Activated naive CD4-positive, alpha-beta T cell treated with anti-CD3 and anti-CD28 coated beads for 36 hours (primary cell): ENCODE data around the gene ESRP2. TPM values are rescaled to one million over a fixed set of nuclear protein-coding genes. Genes with fewer than 3 reads are reported as not detected.
A peak's percentile ranks its signal among the peaks of the same experiment; 100 is the strongest.

Experiments used
- CTCF ChIA-PET: fragments of 350-600 bp; sonication (Branson Sonifier 250); formaldehyde crosslinking; loops from one replicate; lab custom pipeline; 2021; ENCODE audit warnings: antibody characterized with exemption; lab: Charles Lee
- DNase-seq: peaks from one replicate; pipeline ENCODE4 v3.0.0-alpha.2; 2020
- H3K27ac Mint-ChIP-seq: one replicate; pipeline ENCODE4 v1.8.0; 2021; ENCODE audit warnings: mild to moderate bottlenecking, mixed read lengths
- H3K27me3 Mint-ChIP-seq: one replicate; pipeline ENCODE4 v1.8.0; 2021; ENCODE audit warnings: low read depth, mixed read lengths
- H3K36me3 Mint-ChIP-seq: one replicate; pipeline ENCODE4 v1.8.0; 2021; ENCODE audit warnings: low read depth, mixed read lengths
- H3K4me1 Mint-ChIP-seq: one replicate; pipeline ENCODE4 v1.8.0; 2021; ENCODE audit warnings: low read depth, mixed read lengths
- H3K4me3 Mint-ChIP-seq: one replicate; pipeline ENCODE4 v1.8.0; 2021; ENCODE audit warnings: mild to moderate bottlenecking, moderate library complexity, mixed read lengths
- H3K9me3 Mint-ChIP-seq: one replicate; pipeline ENCODE4 v1.8.0; 2021; ENCODE audit warnings: mixed read lengths
- intact Hi-C: fragments of 100-400 bp; cut with micrococcal nuclease; formaldehyde crosslinking; loops from one replicate; pipeline ENCODE4 v1.15.1; 2023
- total RNA-seq, 2 experiments: library from RNA; stranded (reverse); gene quantifications; one replicate each; pipeline ENCODE4 v1.2.3, GENCODE V29; 2021

The ESRP2 gene
- total RNA-seq, 2 experiments from 2014 or later: 0.21 to 0.35 TPM

DNA sequence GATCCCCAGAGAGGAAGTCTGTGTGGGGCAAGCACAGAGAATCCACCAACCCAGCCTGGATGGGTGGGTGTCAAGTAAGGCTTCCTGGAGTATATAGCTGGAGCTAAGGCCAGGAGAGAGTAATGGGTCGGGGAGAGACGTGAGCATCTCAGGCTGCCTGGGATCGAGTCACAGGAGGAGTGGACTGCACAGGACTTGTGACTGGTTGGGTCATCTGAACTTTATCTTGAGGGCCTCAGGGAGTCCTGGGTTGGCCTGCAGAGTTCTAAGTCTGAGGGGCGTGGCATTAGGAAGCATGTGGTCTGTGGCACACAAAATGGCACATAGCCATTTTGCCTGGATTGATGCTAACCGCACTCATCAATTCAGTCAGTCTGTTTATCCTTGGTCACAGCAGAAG, 10.7 kb upstream of the ESRP2 start:
- Mint-ChIP-seq H3K4me1 (peaks cover 20% of the 10 kb centered on the region), H3K36me3 (peaks cover 6% of the 10 kb centered on the region), H3K27ac (no peak overlapping the region), H3K4me3 (peak overlapping the region; percentile 90), H3K9me3 (no peaks in the 10 kb centered on the region), H3K27me3 (no peaks in the 10 kb centered on the region)
- intact Hi-C loops: no loop called here
- CTCF ChIA-PET: interaction anchor here (1.3 to 4.4 kb wide), 3 partner anchors 15 to 82 kb away, joined by 3 to 24 read pairs (median 4); partner anchors contain the start of gene SLC7A6
- DNase-seq: no peak

DNA sequence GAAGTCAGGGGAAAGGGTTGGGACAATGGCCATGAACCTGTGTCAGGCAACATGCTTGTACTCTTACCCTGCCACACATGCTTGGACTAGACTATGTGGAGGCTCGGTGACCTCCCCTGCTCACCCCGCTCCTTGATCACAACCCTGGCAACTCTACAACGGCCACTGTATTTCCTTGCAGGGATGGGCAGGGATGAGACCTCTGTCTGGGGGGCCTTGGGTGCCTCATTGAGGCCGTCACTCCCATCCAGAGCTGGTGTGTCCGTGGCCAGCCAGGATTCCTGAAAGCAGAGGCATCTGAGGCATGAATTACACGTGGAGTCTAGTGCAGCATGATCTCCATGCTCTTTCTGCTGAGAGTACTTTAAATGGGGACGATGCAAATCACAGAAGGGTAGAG, 10.2 kb upstream of the ESRP2 start:
- intact Hi-C loops: no loop called here
- peaks cover 20% of the 10 kb centered on the region for H3K4me1 Mint-ChIP-seq
- H3K27me3 Mint-ChIP-seq: no peaks in the 10 kb centered on the region
- peak overlapping the region; percentile 90 for H3K4me3 Mint-ChIP-seq
- CTCF ChIA-PET: interaction anchor here (1.3 to 4.4 kb wide), 3 partner anchors 16 to 83 kb away, joined by 3 to 24 read pairs (median 4); partner anchors contain the start of gene SLC7A6
- H3K36me3 Mint-ChIP-seq: peaks cover 6% of the 10 kb centered on the region
- DNase-seq: no peak
- H3K27ac Mint-ChIP-seq: no peak overlapping the region
- no peaks in the 10 kb centered on the region for H3K9me3 Mint-ChIP-seq

DNA sequence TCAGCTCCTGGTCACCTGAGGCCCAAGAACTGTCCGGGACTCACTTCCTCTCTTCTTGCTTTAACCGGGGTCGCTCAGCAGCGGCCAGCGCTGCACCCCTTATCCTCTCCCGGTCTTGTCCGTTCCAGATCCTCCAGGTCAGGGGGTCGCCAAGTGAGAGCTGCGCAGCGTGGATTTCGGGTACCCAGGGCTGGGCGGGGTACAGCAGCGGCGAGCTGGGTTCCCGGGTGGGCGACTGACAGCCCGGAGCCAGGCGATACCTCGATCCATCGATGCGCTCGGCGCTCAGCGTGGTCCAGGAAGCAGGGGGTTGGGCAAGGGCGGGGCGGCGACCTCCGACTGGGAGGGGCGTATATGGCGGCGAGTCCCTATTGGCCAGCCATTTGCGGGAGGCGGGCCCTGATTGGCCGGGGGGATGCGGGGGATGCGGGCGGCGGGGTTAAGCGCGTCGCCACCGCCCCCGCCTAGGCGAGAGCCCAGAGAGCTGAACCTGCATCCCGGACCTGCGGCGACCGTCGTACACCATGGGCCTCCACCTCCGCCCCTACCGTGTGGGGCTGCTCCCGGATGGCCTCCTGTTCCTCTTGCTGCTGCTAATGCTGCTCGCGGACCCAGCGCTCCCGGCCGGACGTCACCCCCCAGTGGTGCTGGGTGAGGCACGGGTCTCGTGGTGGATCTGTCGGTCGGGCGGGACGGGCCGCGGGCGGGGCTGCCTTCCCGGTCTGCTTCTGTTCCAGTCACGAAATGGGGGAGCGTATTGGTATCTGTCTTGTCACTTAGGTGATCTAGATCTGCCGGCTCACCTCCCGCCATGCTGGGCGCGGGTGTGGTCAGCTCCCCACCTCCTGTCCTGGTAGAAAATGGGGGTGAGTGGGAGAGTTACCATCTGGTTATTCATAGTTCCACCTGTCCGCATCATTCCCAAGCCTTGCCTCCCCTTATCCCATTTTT, 9.3 kb upstream of the ESRP2 start, which contains the start of gene PLA2G15:
PLA2G15 (plus strand) TSS at position 471 of the 951 bp plus-strand sequence; CDS start at position 525, 54 bp downstream.
- H3K36me3 Mint-ChIP-seq: peaks cover 2% of the 10 kb centered on the region
- CTCF ChIA-PET: interaction anchor here (0.6 to 4.4 kb wide), 6 partner anchors 17 to 282 kb away, joined by 3 to 24 read pairs (median 4); partner anchors contain the start of gene SLC7A6
- peaks cover 20% of the 10 kb centered on the region for H3K4me1 Mint-ChIP-seq
- peak; percentile 97 for DNase-seq
- no peak within 1 kb of the TSS for H3K27ac Mint-ChIP-seq
- no peaks in the 10 kb centered on the region for H3K9me3 Mint-ChIP-seq
- intact Hi-C loops: loop anchor here (1.0 to 2.0 kb wide), 3 partner anchors 8 to 65 kb away; partner anchors contain the start of genes SLC7A6 and SLC7A6OS
- H3K27me3 Mint-ChIP-seq: no peaks in the 10 kb centered on the region
- H3K4me3 Mint-ChIP-seq: peak within 1 kb of the TSS; percentile 90

DNA sequence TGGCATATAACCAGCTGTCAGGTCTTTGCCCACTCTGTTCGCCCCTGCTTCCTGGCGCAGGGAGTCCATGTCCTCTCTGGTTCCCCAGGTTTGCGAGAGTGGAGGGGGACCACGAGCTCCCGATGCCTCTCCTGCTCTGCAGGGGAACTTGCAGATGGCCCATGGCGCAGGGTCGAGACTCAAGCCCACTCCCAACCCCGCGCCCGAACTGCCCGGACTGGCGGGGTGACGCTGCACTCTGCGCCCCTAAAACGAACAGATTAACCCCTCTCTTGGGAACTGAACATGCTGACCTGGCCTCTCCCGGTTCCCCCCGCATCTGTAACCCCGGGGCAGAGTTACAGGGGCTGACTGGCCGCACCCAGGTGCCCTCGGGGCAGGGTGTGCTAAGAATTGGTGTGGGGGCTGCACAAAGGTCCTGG, 8.6 kb upstream of the ESRP2 start:
- intact Hi-C loops: loop anchor here (2.0 kb wide), 1 partner anchor 20 kb away; the partner anchor contains the start of gene SLC7A6
- H3K27ac Mint-ChIP-seq: no peak overlapping the region
- peaks cover 24% of the 10 kb centered on the region for H3K4me1 Mint-ChIP-seq
- no peaks in the 10 kb centered on the region for H3K9me3 Mint-ChIP-seq
- peak overlapping the region; percentile 90 for H3K4me3 Mint-ChIP-seq
- no peaks in the 10 kb centered on the region for H3K27me3 Mint-ChIP-seq
- peaks cover 2% of the 10 kb centered on the region for H3K36me3 Mint-ChIP-seq
- CTCF ChIA-PET: interaction anchor here (0.6 to 4.4 kb wide), 5 partner anchors 17 to 282 kb away, joined by 3 to 24 read pairs (median 3); partner anchors contain the start of gene SLC7A6
- no peak for DNase-seq

DNA sequence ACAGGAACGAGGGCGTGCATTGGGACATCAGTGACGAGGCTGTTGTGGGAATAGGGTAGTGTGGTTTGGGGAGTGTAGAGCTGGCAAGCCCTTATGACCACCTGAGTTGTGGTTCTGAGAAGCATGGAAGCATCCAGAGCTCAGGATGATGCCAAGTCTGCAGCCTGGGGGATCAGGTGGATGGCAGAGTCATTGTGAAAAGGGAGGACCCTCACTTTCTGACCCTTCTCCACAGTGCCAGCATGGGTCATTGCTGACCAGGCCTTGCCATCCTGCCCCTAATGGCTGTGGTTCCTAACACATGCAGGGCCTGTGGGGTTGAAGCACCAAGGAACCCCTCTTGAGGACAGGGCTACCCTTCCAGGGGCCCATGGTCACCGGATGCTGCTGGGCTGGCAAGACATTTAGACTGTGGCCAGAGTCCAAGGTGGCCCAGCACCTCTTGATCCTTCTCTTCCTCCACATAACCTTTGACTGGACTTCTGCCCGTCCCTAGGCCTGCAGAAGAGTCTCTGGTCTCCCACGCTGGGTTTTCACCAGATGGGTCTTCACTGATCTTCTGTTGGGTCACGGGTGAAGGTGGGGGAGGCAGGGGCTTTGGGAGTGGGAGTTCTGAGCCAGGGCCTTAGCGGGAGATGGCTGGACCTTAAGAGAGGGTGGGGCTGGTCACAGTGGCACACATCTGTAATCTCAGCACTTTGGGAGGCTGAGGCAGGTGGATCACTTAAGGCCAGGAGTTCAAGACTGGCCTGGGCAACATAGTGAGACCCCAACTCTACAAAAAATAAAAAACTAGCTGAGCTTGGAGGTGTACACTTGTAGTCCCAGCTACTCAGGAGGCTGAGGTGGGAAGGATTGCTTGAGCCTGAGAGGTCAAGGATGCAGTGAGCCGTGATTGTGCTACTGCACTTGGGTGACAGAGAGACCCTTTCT, 7.3 kb upstream of the ESRP2 start:
- H3K4me3 Mint-ChIP-seq: peak overlapping the region; percentile 18
- H3K36me3 Mint-ChIP-seq: peaks cover 2% of the 10 kb centered on the region
- CTCF ChIA-PET: interaction anchor here (0.6 to 4.4 kb wide), 6 partner anchors 19 to 1175 kb away, joined by 3 to 24 read pairs (median 6); partner anchors contain the start of gene SLC7A6
- intact Hi-C loops: no loop called here
- no peaks in the 10 kb centered on the region for H3K9me3 Mint-ChIP-seq
- H3K27me3 Mint-ChIP-seq: no peaks in the 10 kb centered on the region
- peaks cover 29% of the 10 kb centered on the region for H3K4me1 Mint-ChIP-seq
- H3K27ac Mint-ChIP-seq: no peak overlapping the region
- DNase-seq: no peak

DNA sequence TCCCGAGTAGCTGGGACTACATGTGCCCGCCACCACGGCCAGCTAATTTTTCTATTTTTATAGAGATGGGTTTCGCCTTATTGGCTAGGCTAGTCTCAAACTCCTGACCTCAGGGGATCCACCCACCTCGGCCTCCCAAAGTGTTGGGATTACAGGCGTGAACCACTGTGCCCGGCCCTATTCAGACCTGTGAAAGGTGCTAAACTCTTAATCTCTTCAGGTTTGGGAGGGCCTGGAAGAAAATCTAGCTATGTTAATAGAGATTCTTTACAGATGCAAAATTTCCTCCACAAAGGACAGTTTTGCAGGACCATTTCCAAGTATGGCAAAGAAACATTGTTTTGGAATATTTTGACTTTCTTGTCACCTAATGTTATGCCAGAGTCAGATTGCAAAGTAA, 6.2 kb upstream of the ESRP2 start:
- peaks cover 30% of the 10 kb centered on the region for H3K4me1 Mint-ChIP-seq
- no peak for DNase-seq
- intact Hi-C loops: no loop called here
- peaks cover 2% of the 10 kb centered on the region for H3K36me3 Mint-ChIP-seq
- no peak overlapping the region for H3K4me3 Mint-ChIP-seq
- H3K27ac Mint-ChIP-seq: no peak overlapping the region
- H3K27me3 Mint-ChIP-seq: no peaks in the 10 kb centered on the region
- no peaks in the 10 kb centered on the region for H3K9me3 Mint-ChIP-seq
- CTCF ChIA-PET: interaction anchor here (0.7 to 3.7 kb wide), 6 partner anchors 13 to 173 kb away, joined by 3 to 24 read pairs (median 3); partner anchors contain the start of gene SLC7A6

DNA sequence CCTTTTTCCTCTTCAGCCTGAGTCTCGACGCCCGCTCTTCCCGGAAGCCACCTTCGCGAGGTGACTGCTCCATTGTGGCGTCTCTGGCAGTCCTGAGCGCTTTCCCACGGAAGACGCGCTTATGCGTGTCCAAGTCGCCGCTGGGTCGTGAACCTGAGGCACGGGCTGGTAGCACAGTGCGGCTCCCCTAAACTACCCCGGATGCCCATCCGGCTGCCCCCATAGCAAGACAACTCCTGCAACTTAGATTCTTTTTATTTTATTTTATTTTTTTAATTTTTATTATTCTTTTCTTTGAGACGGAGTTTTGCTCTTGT, 2.1 kb upstream of the ESRP2 start:
- Mint-ChIP-seq H3K4me1 (peaks cover 27% of the 10 kb centered on the region), H3K36me3 (no peaks in the 10 kb centered on the region), H3K27me3 (no peaks in the 10 kb centered on the region), H3K27ac (peak overlapping the region; percentile 79), H3K4me3 (peak overlapping the region; percentile 93), H3K9me3 (no peaks in the 10 kb centered on the region)
- CTCF ChIA-PET: interaction anchor here (0.6 to 3.1 kb wide), 3 partner anchors 10 to 35 kb away, joined by 3 to 19 read pairs (median 3); no protein-coding TSS in a partner anchor
- no peak for DNase-seq
- intact Hi-C loops: loop anchor here (10.0 kb wide), 1 partner anchor 433 kb away; the partner anchor contains the start of genes RANBP10 and TSNAXIP1

DNA sequence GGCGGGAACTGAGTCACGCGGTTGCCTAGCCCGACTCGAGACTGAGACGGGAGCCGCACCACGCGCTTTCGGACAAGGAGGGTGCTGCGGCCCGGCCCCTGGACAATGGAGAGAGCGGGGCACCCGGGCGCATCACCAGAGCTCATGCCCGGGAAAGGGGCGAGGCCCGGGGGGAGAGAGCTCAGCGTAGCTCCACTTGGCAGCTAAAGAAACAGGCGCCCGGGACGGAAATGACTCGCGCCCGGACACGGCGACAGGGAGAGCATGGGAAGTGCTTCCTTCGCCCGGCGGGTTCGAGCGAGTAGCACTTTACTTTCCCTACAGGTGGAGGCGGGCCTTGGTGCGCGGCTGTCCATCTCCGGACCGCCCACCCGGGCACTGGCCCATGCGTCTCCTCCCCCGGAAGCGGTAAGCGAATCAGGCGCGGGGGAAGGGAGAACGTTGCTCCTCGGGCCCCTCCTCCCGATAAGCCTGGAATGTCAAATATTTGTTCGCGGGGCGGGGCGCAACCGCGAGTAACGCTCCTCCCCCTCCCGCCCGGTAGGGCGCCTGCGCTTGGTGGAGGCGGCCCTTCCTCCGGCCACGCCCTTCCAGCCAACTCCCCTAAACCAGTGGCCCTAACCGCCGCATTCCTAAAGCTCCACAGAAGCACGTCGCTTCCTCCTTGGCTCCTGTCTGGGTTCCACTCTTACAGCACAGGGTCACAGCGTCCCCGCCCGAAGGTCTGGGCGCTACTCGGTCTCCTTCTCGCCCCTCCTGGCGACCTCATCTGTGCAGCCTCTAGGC, 1.5 kb upstream of the ESRP2 start:
- CTCF ChIA-PET: interaction anchor here (0.7 to 3.1 kb wide), 3 partner anchors 10 to 296 kb away, joined by 3 to 19 read pairs (median 3); no protein-coding TSS in a partner anchor
- H3K4me1 Mint-ChIP-seq: peaks cover 30% of the 10 kb centered on the region
- peak overlapping the region; percentile 79 for H3K27ac Mint-ChIP-seq
- no peaks in the 10 kb centered on the region for H3K36me3 Mint-ChIP-seq
- H3K9me3 Mint-ChIP-seq: no peaks in the 10 kb centered on the region
- peak; percentile 95 for DNase-seq
- H3K4me3 Mint-ChIP-seq: peak overlapping the region; percentile 93
- no peaks in the 10 kb centered on the region for H3K27me3 Mint-ChIP-seq
- intact Hi-C loops: loop anchor here (1.0 to 10.0 kb wide), 6 partner anchors 8 to 433 kb away; partner anchors contain the start of genes NFATC3, PLA2G15, RANBP10 and SLC12A4

DNA sequence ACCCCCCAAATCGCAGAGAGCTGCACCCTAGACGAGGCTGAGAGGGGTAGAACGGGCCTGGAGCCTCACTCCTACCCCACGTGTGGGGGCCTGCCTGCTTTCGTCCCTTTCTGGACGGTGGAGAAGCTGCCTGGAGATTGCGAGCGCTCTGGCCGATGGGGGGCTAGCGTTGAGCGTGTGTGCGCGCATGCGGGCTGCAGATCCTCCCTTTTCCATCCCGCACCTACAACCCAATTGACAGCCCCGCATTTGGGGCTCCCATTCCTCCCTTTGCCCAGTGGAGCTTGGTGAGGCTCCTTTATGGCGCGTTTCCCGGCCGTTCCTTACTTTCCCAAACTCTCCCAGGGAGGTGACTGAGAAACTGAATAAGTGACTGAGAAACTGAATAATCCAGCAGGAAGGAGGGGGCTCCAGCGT, 907 bp upstream of the ESRP2 start:
- Mint-ChIP-seq H3K4me1 (peaks cover 30% of the 10 kb centered on the region), H3K9me3 (no peaks in the 10 kb centered on the region), H3K27ac (peak overlapping the region; percentile 51), H3K36me3 (no peaks in the 10 kb centered on the region), H3K4me3 (peak overlapping the region; percentile 93), H3K27me3 (no peaks in the 10 kb centered on the region)
- no peak for DNase-seq
- intact Hi-C loops: loop anchor here (1.0 to 10.0 kb wide), 6 partner anchors 8 to 432 kb away; partner anchors contain the start of genes NFATC3, PLA2G15, RANBP10 and SLC12A4
- CTCF ChIA-PET: interaction anchor here (1.1 to 3.1 kb wide), 2 partner anchors 9 to 296 kb away, joined by 3 to 19 read pairs; no protein-coding TSS in a partner anchor

DNA sequence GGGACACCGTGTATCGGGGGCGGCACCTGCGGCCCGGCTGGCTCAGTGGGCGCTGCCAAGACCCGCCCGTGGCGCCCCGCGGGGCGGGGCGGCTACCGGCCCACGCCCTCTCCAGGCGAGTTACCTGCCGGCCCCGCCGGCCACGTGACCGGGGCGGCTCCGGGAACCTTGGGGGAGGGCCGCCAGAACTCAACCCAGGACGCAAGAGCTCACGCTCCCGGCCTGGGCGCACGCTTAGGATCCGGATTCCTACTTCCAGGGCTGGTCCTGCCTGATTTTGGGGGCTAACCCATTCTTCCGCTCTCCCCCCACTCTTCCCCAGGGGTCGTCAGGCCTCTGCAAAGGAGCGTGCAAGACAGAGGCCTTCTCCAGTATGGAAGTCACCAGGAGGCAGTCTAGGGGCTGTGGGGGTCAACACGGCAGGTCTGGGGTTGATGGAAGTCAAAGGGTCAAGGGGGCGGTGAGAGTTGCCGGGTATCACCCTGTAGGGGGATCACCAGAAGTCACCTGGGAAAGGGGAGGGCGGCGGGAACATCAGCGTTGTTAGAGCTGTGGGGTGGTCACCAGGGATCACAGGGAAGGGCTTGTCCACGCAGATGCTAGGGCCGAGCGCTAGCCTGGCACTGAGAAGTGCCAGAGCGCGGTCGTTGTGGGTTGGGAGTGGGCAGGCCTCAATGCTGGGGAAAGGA, 354 bp upstream of the ESRP2 start:
- Mint-ChIP-seq H3K4me3 (peak overlapping the region; percentile 93), H3K4me1 (peaks cover 30% of the 10 kb centered on the region), H3K36me3 (no peaks in the 10 kb centered on the region), H3K27ac (peak overlapping the region; percentile 51), H3K9me3 (no peaks in the 10 kb centered on the region), H3K27me3 (no peaks in the 10 kb centered on the region)
- CTCF ChIA-PET: interaction anchor here (1.1 to 3.1 kb wide), 2 partner anchors 9 to 295 kb away, joined by 3 to 19 read pairs; no protein-coding TSS in a partner anchor
- DNase-seq: no peak
- intact Hi-C loops: loop anchor here (2.0 to 10.0 kb wide), 2 partner anchors 151 to 431 kb away; partner anchors contain the start of genes NFATC3, RANBP10 and TSNAXIP1
